HCT116 (cell line): ENCODE data around the gene MAP1LC3C. TPM values are rescaled to one million over a fixed set of nuclear protein-coding genes. Genes with fewer than 3 reads are reported as not detected.

Experiments used
- ATAC-seq: fragments of 200-7000 bp; cut with Tn5 transposase; 2 replicates; pipeline ENCODE4 v1.9.1; 2020; ENCODE audit warnings: mild to moderate bottlenecking, moderate library complexity
- BruUV-seq: library from RNA; stranded (reverse); fragments of 400-500 nt; replicated peaks from 2 replicates; lab custom pipeline; 2021; lab: Mats Ljungman, UMichigan
- CTCF ChIA-PET: fragments of 300-600 bp; sonication (Branson Sonifier 250); formaldehyde crosslinking; loops from one replicate; lab custom pipeline; 2021; ENCODE audit warnings: antibody characterized with exemption; lab: Charles Lee
- POLR2A ChIA-PET: fragments of 300-600, 350-600 bp; sonication (Branson Sonifier 250); formaldehyde crosslinking; loops from one replicate; lab custom pipeline; 2021; ENCODE audit warnings: antibody characterized with exemption; lab: Charles Lee
- RAD21 ChIA-PET, 2 experiments: fragments of 300-600 bp; sonication (Branson Sonifier 250); formaldehyde crosslinking; loops; one replicate each; lab custom pipeline; 2023; ENCODE audit warnings: low total read pairs in 2 of 2; ENCODE audit not compliant: uncharacterized antibody in 2 of 2, unreplicated experiment in 2 of 2, low non-redundant PET in 1 of 2; lab: Charles Lee
- DNase-seq: peaks from one replicate; pipeline ENCODE4 v3.0.0-alpha.2; 2010; ENCODE audit warnings: low read depth, low spot score
- H2AFZ ChIP-seq: fragments of 200-600 bp; shearing (Covaris generic), sonication (generic); 2 replicates; pipeline ENCODE4 v1.6.1; 2017; ENCODE audit warnings: low read depth, mixed run types, mixed read lengths, antibody characterized with exemption, low read length; ENCODE audit not compliant: poor library complexity, severe bottlenecking
- H3K27ac ChIP-seq: 2 replicates; pipeline ENCODE4 v1.5.1; 2012; ENCODE audit warnings: low read depth, low read length
- H3K27me3 ChIP-seq: fragments of 200-600 bp; sonication (generic); 2 replicates; pipeline ENCODE4 v1.6.1; 2016; ENCODE audit warnings: mixed run types, low read length, mixed read lengths; ENCODE audit not compliant: insufficient read depth
- H3K36me3 ChIP-seq, 2 experiments: fragments of 200-500 bp in 1 of 2; fragments of 200-600 bp in 1 of 2; sonication (Bioruptor generic) in 1 of 2; sonication (generic) in 1 of 2; 2 replicates each; pipeline versions ENCODE4 v1.5.1 to v1.6.1; 2014 to 2016; ENCODE audit warnings: low read length in 2 of 2, inconsistent platforms in 1 of 2, mixed read lengths in 1 of 2, mixed run types in 1 of 2; ENCODE audit not compliant: insufficient read depth in 2 of 2, control insufficient read depth in 1 of 2
- H3K4me1 ChIP-seq, 2 experiments: fragments of 200-600 bp in 1 of 2; sonication (generic) in 1 of 2; 2 replicates each; pipeline versions ENCODE4 v1.5.1 to v1.6.1; 2012 to 2017; ENCODE audit warnings: low read length in 2 of 2, inconsistent platforms in 1 of 2, mild to moderate bottlenecking in 1 of 2, mixed read lengths in 1 of 2, mixed run types in 1 of 2, moderate library complexity in 1 of 2; ENCODE audit not compliant: insufficient read depth in 2 of 2, control insufficient read depth in 1 of 2
- H3K4me2 ChIP-seq: fragments of 200-600 bp; sonication (generic); 2 replicates; pipeline ENCODE4 v1.6.1; 2017; ENCODE audit warnings: mixed run types, low read length, mixed read lengths
- H3K4me3 ChIP-seq, 2 experiments: fragments of 200-600 bp in 1 of 2; sonication (generic) in 1 of 2; replicated peaks in 1 of 2; 2 replicates each; pipeline ENCODE4 v1.5.1; 2011 to 2016; ENCODE audit warnings: low read length in 2 of 2, control low read depth in 1 of 2, low read depth in 1 of 2, mild to moderate bottlenecking in 1 of 2, mixed read lengths in 1 of 2, mixed run types in 1 of 2
- H3K79me2 ChIP-seq: fragments of 200-600 bp; sonication (generic); 2 replicates; pipeline ENCODE4 v1.6.1; 2017; ENCODE audit warnings: mild to moderate bottlenecking, mixed run types, low read length, moderate library complexity, mixed read lengths; ENCODE audit not compliant: insufficient read depth
- H3K9ac ChIP-seq: fragments of 200-600 bp; sonication (generic); 2 replicates; pipeline ENCODE4 v1.6.1; 2016; ENCODE audit warnings: low read length, mixed read lengths
- H3K9me2 ChIP-seq: fragments of 200-600 bp; sonication (generic), shearing (Covaris generic); 2 replicates; pipeline ENCODE4 v1.6.1; 2017; ENCODE audit warnings: mixed run types, mild to moderate bottlenecking, moderate library complexity; ENCODE audit not compliant: insufficient read depth
- H3K9me3 ChIP-seq, 2 experiments: fragments of 200-500 bp in 1 of 2; fragments of 200-600 bp in 1 of 2; sonication (Bioruptor generic) in 1 of 2; sonication (generic) in 1 of 2; 2 replicates each; pipeline ENCODE4 v1.6.1; 2014 to 2017; ENCODE audit warnings: low read length in 2 of 2, mixed read lengths in 2 of 2, inconsistent platforms in 1 of 2, low read depth in 1 of 2, mild to moderate bottlenecking in 1 of 2, mixed run types in 1 of 2, moderate library complexity in 1 of 2; ENCODE audit not compliant: control insufficient read depth in 1 of 2, insufficient read depth in 1 of 2
- H4K20me1 ChIP-seq: fragments of 200-600 bp; sonication (generic), shearing (Covaris generic); 2 replicates; pipeline ENCODE4 v1.6.1; 2017; ENCODE audit warnings: mixed run types, mild to moderate bottlenecking, moderate library complexity; ENCODE audit not compliant: insufficient read depth
- CBX3 ChIP-seq: IDR thresholded peaks from 2 replicates; pipeline ENCODE4 v1.6.1; 2012; ENCODE audit warnings: low read depth
- EZH2phosphoT487 ChIP-seq: fragments of 200-600 bp; IDR thresholded peaks from 2 replicates; pipeline ENCODE4 v1.6.1; 2018; ENCODE audit warnings: antibody characterized with exemption, borderline replicate concordance
- JUND ChIP-seq: IDR thresholded peaks from 2 replicates; pipeline ENCODE4 v1.6.1; 2012
- POLR2A ChIP-seq: IDR thresholded peaks from 2 replicates; pipeline ENCODE4 v1.7.0; 2011; ENCODE audit warnings: borderline replicate concordance; ENCODE audit not compliant: insufficient read depth, insufficient read length; ENCODE audit errors: extremely low read depth
- TCF7L2 ChIP-seq: IDR thresholded peaks from 2 replicates; pipeline ENCODE4 v1.7.0; 2011; ENCODE audit warnings: borderline replicate concordance, inconsistent platforms; ENCODE audit not compliant: insufficient read depth, insufficient read length; ENCODE audit errors: extremely low read depth
- YY1 ChIP-seq: IDR thresholded peaks from 2 replicates; pipeline ENCODE4 v1.6.1; 2011; ENCODE audit warnings: low read length, low read depth, moderate library complexity, mild to moderate bottlenecking; ENCODE audit not compliant: insufficient replicate concordance; ENCODE audit errors: extremely low read depth
- ZNF274 ChIP-seq: fragments of 200-500 bp; sonication (Bioruptor generic); IDR thresholded peaks from 2 replicates; pipeline ENCODE4 v1.6.1; 2014; ENCODE audit warnings: mild to moderate bottlenecking, low read depth, low read length, inconsistent platforms
- intact Hi-C: fragments of 100-400 bp; cut with micrococcal nuclease; formaldehyde crosslinking; loops from 2 replicates; pipeline ENCODE4 v1.10.0; 2022
- total RNA-seq: library from RNA; stranded (reverse); gene quantifications from one replicate; pipeline ENCODE4 v1.2.1, GENCODE V29; 2021; ENCODE audit not compliant: unreplicated experiment
- TF ChIP-seq, protein P1 (sequence below): IDR thresholded peaks from 2 replicates; pipeline ENCODE4 v1.6.1; 2012; ENCODE audit warnings: low read depth
- TF ChIP-seq, protein P2 (sequence below): IDR thresholded peaks from 2 replicates; pipeline ENCODE4 v1.6.1; 2012

Gene MAP1LC3C
- total RNA-seq, 1 experiment from 2014 or later, result not detected

DNA sequence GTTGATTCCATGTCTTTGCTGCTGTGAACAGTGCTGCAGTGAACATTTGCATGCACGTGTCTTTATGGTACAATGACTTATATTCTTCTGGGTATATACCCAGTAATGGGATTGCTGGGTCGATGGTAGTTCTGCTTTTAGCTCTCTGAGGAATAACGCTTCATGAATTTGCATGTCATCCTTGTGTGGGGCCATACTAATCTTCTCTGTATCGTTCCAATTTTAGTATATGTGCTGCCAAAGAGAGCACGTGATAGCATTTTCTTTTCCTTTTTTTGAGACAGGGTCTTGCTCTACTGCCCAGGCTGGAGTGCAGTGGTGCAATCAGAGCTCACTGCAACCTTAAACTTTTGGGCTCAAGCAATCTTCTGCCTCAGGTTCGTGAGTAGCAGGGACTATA is 24.9 kb upstream of the MAP1LC3C start:
- BruUV-seq, result no TSS peak
- Histone ChIP-seq H3K4me1 (no peaks in the 10 kb centered on the region), H3K4me3 (no peak overlapping the region), H3K27me3 (no peaks in the 10 kb centered on the region), H3K79me2 (no peaks in the 10 kb centered on the region), H3K36me3 (no peaks in the 10 kb centered on the region), H4K20me1 (no peaks in the 10 kb centered on the region), H3K4me2 (no peak overlapping the region), H3K9ac (no peak overlapping the region), H2AFZ (no peak overlapping the region), H3K9me2 (no peaks in the 10 kb centered on the region), H3K27ac (no peak overlapping the region), H3K9me3 (no peaks in the 10 kb centered on the region)
- no peak for ATAC-seq
- RAD21 ChIA-PET, result no interaction called here
- POLR2A ChIA-PET, result no interaction called here
- no peak for DNase-seq
- TF ChIP-seq TCF7L2, result no peak
- TF ChIP-seq EZH2phosphoT487, result no peak
- TF ChIP-seq, protein P1, sequence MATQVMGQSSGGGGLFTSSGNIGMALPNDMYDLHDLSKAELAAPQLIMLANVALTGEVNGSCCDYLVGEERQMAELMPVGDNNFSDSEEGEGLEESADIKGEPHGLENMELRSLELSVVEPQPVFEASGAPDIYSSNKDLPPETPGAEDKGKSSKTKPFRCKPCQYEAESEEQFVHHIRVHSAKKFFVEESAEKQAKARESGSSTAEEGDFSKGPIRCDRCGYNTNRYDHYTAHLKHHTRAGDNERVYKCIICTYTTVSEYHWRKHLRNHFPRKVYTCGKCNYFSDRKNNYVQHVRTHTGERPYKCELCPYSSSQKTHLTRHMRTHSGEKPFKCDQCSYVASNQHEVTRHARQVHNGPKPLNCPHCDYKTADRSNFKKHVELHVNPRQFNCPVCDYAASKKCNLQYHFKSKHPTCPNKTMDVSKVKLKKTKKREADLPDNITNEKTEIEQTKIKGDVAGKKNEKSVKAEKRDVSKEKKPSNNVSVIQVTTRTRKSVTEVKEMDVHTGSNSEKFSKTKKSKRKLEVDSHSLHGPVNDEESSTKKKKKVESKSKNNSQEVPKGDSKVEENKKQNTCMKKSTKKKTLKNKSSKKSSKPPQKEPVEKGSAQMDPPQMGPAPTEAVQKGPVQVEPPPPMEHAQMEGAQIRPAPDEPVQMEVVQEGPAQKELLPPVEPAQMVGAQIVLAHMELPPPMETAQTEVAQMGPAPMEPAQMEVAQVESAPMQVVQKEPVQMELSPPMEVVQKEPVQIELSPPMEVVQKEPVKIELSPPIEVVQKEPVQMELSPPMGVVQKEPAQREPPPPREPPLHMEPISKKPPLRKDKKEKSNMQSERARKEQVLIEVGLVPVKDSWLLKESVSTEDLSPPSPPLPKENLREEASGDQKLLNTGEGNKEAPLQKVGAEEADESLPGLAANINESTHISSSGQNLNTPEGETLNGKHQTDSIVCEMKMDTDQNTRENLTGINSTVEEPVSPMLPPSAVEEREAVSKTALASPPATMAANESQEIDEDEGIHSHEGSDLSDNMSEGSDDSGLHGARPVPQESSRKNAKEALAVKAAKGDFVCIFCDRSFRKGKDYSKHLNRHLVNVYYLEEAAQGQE, result no peak
- TF ChIP-seq, protein P2, sequence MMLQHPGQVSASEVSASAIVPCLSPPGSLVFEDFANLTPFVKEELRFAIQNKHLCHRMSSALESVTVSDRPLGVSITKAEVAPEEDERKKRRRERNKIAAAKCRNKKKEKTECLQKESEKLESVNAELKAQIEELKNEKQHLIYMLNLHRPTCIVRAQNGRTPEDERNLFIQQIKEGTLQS, result no peak
- TF ChIP-seq ZNF274, result no peak
- TF ChIP-seq POLR2A, result no peak
- TF ChIP-seq YY1, result no peak
- no peak for TF ChIP-seq JUND
- no peak for TF ChIP-seq CBX3
- intact Hi-C loops, result loop anchor here (5.0 to 10.0 kb wide), 3 partner anchors 103 to 1303 kb away; no protein-coding TSS in a partner anchor
- CTCF ChIA-PET, result interaction anchor here (0.6 kb wide), 1 partner anchor 61 kb away, joined by 3 read pairs; no protein-coding TSS in a partner anchor
